HG02884 (cell line): ENCODE data around the gene SPCS1.
"Not testable (repeated sequence)": the region's sequence is repeated elsewhere in the genome, so short reads cannot be mapped to it uniquely, and the experiment has no call there.

Experiments
- ATAC-seq: cut with Tn5 transposase; IDR thresholded peaks from one replicate; pipeline ENCODE4 v1.9.1; 2021; ENCODE audit warnings: mild to moderate bottlenecking, moderate library complexity; ENCODE audit not compliant: unreplicated experiment

Gene SPCS1

DNA sequence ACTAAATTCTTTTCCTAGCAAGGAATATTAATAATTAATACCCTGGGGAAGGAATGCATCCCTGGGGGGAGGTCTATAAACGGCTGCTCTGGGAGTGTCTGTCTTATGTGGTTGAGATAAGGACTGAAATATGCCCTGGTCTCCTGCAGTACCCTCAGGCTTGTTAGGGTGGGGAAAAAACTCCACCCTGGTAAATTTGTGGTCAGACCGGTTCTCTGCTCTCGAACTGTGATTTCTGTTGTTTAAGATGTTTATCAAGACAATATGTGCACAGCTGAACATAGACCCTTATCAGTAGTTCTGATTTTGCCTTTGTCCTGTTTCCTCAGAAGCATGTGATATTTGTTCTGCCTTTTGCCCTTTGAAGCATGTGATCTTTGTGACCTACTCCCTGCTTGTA, 22.8 kb downstream of the SPCS1 start:
- not testable (repeated sequence) for ATAC-seq

DNA sequence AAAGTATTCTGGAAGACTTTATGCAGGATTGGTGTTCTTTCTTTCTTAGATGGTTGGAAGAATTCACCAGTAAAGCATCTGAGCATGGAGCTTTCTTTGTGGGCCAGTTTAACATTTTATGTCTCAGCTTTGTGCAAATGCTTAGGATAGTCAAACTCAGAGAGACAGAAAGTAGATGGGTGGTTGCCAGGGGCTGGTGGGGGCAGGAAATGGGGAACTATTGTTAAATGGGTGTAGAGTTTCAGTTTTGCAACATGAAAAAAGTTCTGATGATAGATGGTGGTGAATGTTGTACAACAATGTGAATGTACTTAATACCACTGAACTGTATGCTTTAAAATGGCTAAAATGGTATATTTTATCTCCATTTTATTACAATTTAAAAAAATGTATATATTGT, 24.8 kb downstream of the SPCS1 start:
- ATAC-seq: no peak

DNA sequence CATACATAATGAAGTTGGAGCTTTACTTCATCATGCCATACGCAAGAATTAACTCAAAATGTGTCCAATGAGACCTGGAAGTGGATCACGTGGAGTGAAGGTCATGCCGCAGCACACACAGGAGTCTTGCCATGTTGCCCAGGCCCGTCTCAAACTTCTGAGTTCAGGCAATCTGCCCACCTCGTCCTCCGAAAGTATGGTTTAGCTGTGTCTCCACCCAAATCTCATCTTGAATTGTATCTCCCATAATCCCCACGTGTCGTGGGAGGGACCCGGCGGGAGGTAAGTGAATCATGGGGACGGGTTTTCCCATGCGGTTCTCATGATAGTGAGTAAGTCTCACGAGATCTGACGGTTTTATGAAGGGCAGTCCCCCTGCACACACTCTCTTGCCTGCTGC, 25.7 kb downstream of the SPCS1 start:
- no peak for ATAC-seq

DNA sequence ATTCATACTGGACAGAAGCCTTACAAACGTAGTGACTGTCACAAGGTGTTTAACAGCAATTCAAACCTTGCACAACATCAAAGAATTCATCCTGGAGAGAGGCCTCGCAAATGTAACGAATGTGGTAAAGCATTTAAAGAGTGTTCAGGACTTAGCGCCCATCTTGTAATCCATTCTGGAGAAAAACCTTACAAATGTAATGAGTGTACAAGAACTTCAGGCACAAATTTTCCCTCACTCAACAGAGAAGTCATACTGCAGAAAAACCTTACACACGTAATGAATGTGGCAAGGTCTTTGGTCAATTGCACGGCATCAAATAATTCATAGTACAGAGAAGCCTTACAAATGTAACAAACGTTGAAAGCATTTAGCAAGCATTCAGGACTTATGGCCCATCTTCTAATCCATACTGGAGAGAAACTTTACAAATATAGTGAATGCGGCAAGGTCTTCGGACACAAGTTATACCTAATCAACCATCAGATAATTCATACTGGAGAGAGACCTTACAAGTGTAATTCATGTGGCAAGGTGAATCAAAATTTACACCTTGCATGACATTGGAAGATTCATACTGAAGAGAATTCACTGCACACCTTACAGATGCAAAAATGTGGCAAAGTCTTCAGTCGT, 27.5 kb downstream of the SPCS1 start:
- no peak for ATAC-seq

- ATAC-seq: no peak
Observed at GRCh38 chr3:52739730-52740129, 33.8 kb downstream of the SPCS1 start.

GRCh38 chr3:52742418-52743041, 36.6 kb downstream of the SPCS1 start:
- ATAC-seq: no peak

DNA sequence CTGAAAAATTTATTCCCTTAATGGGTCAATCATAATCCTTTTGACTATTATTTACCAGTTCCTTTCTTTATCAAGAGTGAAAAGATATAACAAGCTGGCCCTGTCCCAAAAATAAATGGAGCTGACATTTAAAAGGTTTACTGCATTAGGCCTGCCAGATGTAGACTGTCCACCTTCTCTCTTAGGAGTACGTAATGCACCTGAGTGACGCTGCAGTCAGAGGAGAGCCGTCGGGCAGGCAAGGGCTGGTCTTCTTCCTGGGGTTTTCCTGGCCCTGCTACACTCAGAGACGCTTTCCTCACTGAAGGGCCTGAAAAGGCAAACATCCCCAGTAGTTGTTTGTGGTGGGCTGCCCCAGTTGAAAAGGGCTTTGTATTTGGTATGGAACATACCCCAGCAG, 37.2 kb downstream of the SPCS1 start:
- no peak for ATAC-seq

- no peak for ATAC-seq
Observed at GRCh38 chr3:52743721-52744120, 37.8 kb downstream of the SPCS1 start.

DNA sequence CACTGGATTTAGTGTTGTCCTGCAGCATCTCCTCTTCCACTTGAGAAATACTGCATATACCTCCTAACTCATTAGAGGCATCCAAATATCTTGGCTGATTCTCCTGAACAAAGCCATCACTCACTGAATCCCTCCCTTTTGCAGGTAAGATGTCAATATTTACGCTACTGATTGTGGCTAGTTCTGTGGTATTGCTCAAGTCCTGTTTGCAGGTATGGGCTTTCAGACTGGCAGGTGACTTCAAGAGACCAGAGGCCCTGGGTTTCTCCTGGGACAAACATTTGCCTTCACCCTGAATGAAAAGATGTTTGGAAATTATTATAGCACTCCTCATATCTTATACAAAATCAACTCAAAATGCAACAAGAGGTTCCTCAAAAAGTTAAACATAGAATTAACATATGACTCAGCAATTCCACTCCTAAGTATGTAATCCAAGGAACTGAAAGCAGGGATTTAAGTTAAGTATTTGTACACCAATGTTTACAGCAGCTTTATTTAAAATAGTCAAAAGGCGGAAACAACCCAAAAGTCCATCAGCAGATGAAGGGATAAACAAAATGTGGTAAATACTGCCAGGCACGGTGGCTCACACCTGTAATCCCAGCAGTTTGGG, 46.2 kb downstream of the SPCS1 start:
- ATAC-seq: no peak

DNA sequence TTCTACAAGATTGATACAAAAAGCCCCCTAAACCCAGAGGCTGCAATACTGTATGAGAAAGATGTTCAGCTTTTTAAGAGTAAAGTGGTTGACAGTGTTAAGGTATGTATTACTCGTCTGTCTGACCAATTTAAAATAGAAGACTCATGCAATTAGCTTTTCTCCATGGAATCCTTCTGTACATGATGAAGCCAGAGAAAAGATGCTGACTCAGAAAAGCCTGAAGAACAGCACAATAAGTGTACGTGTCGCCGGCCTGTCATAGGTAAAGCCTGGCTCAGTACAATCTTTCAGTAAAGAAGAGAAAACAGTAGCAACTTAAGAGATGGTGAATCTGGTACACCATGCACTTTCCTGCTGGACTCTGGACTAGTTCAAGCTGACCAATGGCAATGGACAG, 48.5 kb downstream of the SPCS1 start:
- ATAC-seq: no peak

DNA sequence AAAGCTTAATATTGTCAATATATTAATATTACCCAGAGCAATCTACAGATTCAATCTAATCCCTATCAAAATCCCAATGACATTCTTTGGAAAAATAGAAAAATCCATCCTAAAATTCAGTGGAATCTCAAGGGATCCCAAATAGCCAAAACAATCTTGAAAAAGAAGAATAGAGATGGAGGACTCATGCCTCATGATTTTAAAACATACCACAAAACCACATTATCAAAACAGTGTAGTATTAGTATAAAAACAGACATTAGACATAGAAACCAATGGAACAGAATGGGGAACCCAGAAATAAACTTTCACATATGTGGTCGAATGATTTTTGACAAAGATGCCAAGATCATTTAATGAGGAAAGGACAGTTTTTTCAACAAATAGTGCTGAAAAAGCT, 50.2 kb downstream of the SPCS1 start:
- ATAC-seq: no peak
